ENCODE results near the gene FAM193A.

FAM193A gene

DNA sequence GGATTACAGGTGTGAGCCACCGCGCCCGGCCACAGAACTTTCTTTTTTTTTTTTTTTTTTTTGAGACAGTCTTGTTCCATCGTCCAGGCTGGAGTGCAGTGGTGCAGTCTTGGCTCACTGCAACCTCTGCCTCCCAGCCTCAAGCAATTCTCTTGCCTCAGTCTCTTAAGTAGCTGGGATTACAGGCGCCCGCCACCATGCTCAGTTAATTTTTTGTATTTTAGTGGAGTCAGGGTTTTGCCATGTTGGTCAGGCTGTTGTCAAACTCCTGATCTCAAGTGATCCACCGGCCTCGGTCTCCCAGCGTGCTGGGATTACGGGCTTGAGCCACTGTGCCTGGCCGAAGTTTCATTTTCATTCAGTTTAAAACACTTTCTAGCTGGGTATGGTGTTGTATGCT lies 16.4 kb downstream of the FAM193A start:
- TF ChIP-seq, protein P1, sequence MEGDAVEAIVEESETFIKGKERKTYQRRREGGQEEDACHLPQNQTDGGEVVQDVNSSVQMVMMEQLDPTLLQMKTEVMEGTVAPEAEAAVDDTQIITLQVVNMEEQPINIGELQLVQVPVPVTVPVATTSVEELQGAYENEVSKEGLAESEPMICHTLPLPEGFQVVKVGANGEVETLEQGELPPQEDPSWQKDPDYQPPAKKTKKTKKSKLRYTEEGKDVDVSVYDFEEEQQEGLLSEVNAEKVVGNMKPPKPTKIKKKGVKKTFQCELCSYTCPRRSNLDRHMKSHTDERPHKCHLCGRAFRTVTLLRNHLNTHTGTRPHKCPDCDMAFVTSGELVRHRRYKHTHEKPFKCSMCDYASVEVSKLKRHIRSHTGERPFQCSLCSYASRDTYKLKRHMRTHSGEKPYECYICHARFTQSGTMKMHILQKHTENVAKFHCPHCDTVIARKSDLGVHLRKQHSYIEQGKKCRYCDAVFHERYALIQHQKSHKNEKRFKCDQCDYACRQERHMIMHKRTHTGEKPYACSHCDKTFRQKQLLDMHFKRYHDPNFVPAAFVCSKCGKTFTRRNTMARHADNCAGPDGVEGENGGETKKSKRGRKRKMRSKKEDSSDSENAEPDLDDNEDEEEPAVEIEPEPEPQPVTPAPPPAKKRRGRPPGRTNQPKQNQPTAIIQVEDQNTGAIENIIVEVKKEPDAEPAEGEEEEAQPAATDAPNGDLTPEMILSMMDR (IDR thresholded peaks at IDR 0.05; ENCODE audit: control extremely low read depth, extremely low read depth, low read depth, missing control alignments) = no peak
- POLR2A ChIA-PET = interaction anchor here (0.7 kb wide), 1 partner anchor 93 kb away, joined by 4 read pairs; no protein-coding TSS in a partner anchor
- CTCF ChIA-PET = interaction anchor here (2.2 kb wide), 1 partner anchor 10 kb away, joined by 5 read pairs; no protein-coding TSS in a partner anchor
- no peak for DNase-seq (ENCODE audit: extremely low spot score)

DNA sequence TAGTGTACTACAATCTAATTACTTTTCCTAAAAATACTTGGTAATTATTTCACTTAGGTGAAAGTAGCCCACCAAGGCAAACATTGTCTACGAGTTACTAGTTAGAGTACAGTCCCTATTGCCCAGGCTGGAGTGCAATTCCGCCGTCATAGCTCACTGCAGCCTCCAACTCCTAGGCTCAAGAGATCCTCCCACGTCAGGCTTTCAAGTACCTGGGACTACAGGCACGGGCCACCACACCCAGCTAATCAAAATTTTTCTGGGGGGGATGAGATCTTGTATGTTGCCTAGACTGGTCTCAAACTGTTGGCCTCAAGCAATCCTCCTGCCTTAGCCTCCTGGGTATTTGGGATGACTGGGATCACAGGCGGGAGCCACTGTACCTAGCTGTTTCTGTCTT lies 21.9 kb downstream of the FAM193A start:
- ChIA-PET CTCF (interaction anchor here (1.1 to 1.5 kb wide), 3 partner anchors 11 to 21 kb away, joined by 3 to 4 read pairs (median 3); no protein-coding TSS in a partner anchor), POLR2A (no interaction called here)
- TF ChIP-seq, protein P1 (IDR thresholded peaks at IDR 0.05; ENCODE audit: control extremely low read depth, extremely low read depth, low read depth, missing control alignments) = no peak
- no peak for DNase-seq (ENCODE audit: extremely low spot score)

DNA sequence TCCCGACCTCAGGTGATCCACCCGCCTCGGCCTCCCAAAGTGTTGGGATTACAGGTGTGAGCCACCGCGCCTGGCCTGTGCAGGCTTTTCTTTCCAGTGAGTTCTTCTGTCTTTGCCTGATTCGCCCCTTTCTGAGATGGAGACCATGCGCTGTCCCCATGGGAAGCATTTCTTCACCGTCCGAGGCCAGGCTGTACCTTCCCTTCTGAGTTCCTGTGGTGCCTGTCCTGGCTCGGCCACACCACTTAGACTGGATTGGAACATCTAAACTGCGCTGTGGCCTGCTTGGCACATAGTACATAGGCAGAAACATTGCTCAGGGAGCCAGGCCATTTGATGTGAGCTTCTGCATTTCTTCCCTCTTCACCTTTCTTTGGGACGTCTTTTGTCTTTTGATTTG lies 23.7 kb downstream of the FAM193A start:
- TF ChIP-seq, protein P1 (IDR thresholded peaks at IDR 0.05; ENCODE audit: control extremely low read depth, extremely low read depth, low read depth, missing control alignments) = no peak
- no peak for DNase-seq (ENCODE audit: extremely low spot score)
- ChIA-PET CTCF (interaction anchor here (0.8 to 1.5 kb wide), 3 partner anchors 10 to 46 kb away, joined by 3 read pairs; no protein-coding TSS in a partner anchor), POLR2A (no interaction called here)

DNA sequence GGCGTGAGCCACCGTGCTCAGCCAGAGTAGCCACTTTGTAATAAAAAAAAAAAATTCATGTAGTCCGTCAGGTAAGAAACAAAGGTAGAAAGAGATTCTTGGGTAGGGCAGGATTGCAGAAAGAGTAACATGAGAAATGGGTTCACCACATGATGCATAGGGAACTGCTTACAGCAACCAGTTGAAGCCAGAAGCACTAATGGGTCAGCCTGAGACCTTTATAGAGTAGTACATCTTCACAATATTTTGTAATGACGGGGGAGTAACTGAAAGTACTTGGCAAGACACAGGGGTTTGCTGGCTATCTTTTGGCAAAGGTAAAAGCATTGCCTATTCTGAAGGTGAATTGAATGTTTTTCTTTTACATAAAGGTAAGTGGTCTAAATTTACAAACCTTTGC lies 29.1 kb downstream of the FAM193A start:
- ChIA-PET CTCF (no interaction called here), POLR2A (interaction anchor here (0.6 kb wide), 1 partner anchor 8 kb away, joined by 4 read pairs; no protein-coding TSS in a partner anchor)
- TF ChIP-seq, protein P1 (IDR thresholded peaks at IDR 0.05; ENCODE audit: control extremely low read depth, extremely low read depth, low read depth, missing control alignments) = no peak
- no peak for DNase-seq (ENCODE audit: extremely low spot score)

DNA sequence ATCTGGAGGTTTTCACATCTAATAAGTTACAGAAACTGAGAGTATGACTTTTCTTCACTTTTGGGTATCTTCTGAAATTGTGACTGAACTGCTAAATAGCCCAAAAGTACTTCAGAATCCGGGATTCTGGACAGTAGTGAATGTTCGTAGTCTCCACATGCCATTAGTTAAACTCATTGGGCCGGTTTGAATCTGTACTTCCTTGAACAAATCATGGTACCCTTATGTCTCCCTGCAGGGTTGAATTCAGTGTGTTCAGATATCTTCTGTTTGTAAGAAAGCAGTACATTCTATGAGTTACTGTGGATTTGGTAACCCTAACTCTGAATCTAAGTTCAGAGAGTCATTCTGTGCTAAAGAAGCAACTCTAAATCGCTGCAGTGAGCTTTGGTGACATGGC lies 33.6 kb downstream of the FAM193A start:
- TF ChIP-seq, protein P1 (IDR thresholded peaks at IDR 0.05; ENCODE audit: control extremely low read depth, extremely low read depth, low read depth, missing control alignments) = no peak
- POLR2A ChIA-PET = no interaction called here
- CTCF ChIA-PET = interaction anchor here (1.1 to 1.3 kb wide), 3 partner anchors 10 to 33 kb away, joined by 3 read pairs; no protein-coding TSS in a partner anchor
- DNase-seq (ENCODE audit: extremely low spot score) = no peak

DNA sequence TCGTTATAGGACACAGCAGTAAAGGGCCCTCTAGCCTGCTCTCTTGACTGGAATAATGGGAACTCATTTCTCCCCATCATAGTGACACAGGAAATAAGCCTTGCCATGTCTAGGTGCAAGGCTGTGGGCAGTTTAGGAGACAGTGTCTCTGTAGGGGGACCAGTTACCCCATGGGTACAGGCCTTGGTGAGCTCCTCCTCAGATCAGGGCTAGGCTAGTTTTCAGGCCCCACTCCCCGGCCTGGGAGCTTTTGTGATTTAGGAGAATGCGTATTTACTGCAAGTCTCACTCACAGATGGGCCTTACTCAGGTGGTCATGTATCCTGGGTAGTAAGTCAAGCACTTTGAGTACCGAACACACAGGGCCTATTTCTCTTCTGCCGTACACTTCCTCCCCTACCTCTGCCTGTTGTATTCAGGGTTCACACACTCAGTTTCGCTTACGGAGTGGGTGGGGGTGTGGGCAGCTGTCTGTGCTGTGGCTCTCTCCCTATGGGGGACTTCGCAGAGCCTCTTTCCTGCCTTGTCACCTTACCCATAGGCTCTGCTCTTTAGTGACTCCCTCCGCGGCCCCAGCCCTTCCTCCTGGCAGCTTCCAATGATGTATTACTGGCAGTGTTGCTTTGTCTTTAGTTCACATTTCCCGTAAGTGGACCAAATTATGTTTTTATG lies 34.2 kb downstream of the FAM193A start:
- TF ChIP-seq, protein P1 (IDR thresholded peaks at IDR 0.05; ENCODE audit: control extremely low read depth, extremely low read depth, low read depth, missing control alignments) = no peak
- ChIA-PET POLR2A (interaction anchor here (0.5 kb wide), 1 partner anchor 24 kb away, joined by 3 read pairs; no protein-coding TSS in a partner anchor), CTCF (interaction anchor here (1.1 to 1.3 kb wide), 3 partner anchors 10 to 33 kb away, joined by 3 read pairs; no protein-coding TSS in a partner anchor)
- DNase-seq (ENCODE audit: extremely low spot score) = peak; percentile 82

Measured in GM10248 (cell line).